HL-60 (cell line): ENCODE results near the gene BRD4.

Source experiments
- DNase-seq, 2 experiments: peaks; one replicate each; pipeline ENCODE4 v3.0.0-alpha.2; 2010 to 2020; ENCODE audit warnings: low read depth in 1 of 2, low spot score in 1 of 2
- H3K27ac ChIP-seq: fragments of 250-450 bp; sonication (Bioruptor Pico); replicated peaks from 2 replicates; pipeline ENCODE4 v1.5.1; 2020; ENCODE audit warnings: mild to moderate bottlenecking, moderate library complexity
- H3K27me3 ChIP-seq: fragments of 250-450 bp; sonication (Bioruptor Pico); 2 replicates; pipeline ENCODE4 v1.5.1; 2021; ENCODE audit warnings: mild to moderate bottlenecking, moderate library complexity; ENCODE audit not compliant: insufficient read depth, poor library complexity, severe bottlenecking
- H3K4me3 ChIP-seq: replicated peaks from 2 replicates; pipeline ENCODE4 v1.5.1; 2011; ENCODE audit warnings: mild to moderate bottlenecking, control low read depth, low read length; ENCODE audit not compliant: insufficient read depth
- CTCF ChIP-seq: IDR thresholded peaks from one replicate; pipeline ENCODE4 v1.5.1; 2011; ENCODE audit warnings: low read length, control low read depth, inconsistent platforms; ENCODE audit not compliant: insufficient read depth
- GABPA ChIP-seq: IDR thresholded peaks from 2 replicates; pipeline ENCODE4 v1.6.1; 2012; ENCODE audit warnings: low read depth
- POLR2AphosphoS5 ChIP-seq: IDR thresholded peaks from 2 replicates; pipeline ENCODE4 v1.6.1; 2012; ENCODE audit warnings: low read depth
- REST ChIP-seq: IDR thresholded peaks from 2 replicates; pipeline ENCODE4 v1.6.1; 2012; ENCODE audit warnings: low read depth; ENCODE audit not compliant: insufficient replicate concordance
- SPI1 ChIP-seq: IDR thresholded peaks from 2 replicates; pipeline ENCODE4 v1.6.1; 2012; ENCODE audit warnings: low read depth, mild to moderate bottlenecking, borderline replicate concordance
- long read RNA-seq: library from polyadenylated mRNA; unstranded; transcript quantifications from one replicate; pipeline ENCODE4 v2.0.0, GENCODE V29; 2020

BRD4 gene
- long read RNA-seq, partial matches to known transcripts: 18 of 31 reads
- long read RNA-seq, other reads (novel, unspliced or antisense): 11 of 31 reads

- TF ChIP-seq REST (no peak), POLR2AphosphoS5 (no peak), SPI1 (no peak), CTCF (no peak), GABPA (no peak)
- Histone ChIP-seq H3K27ac (peak within 1 kb of the TSS; percentile 84), H3K27me3 (no peaks in the 10 kb centered on the region), H3K4me3 (peak within 1 kb of the TSS; percentile 96)
- peak in 1 of 2 experiments; percentile 55 for DNase-seq
These were observed at the start of gene BRD4 for GRCh38 chr19:15332311-15332996. BRD4 (minus strand) TSS chr19:15332539; CDS start chr19:15273099, 59,440 bp downstream.

DNA sequence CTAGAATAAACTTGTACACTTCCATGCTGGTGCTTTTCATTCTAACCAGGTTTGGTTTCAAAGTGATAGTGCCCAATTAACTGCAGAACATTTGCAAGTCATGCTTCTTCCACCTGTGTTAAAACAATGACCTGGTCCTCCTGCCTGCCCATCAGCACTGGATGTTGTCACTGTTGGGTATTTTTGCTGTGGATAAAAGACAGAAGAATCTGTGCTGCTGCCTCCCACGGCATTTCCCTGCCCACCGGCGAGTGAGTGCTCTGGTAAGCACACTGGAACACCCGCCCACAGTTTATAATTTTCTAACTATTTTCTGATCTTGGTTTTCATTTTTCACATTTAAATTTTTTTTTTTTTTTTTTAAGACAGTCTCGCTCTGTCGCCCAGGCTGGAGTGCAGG is 49.5 kb upstream of the BRD4 start:
- no peak overlapping the region for H3K4me3 ChIP-seq
- no peak overlapping the region for H3K27ac ChIP-seq
- DNase-seq: no peak
- H3K27me3 ChIP-seq: no peaks in the 10 kb centered on the region
- TF ChIP-seq SPI1 (no peak), REST (no peak)

DNA sequence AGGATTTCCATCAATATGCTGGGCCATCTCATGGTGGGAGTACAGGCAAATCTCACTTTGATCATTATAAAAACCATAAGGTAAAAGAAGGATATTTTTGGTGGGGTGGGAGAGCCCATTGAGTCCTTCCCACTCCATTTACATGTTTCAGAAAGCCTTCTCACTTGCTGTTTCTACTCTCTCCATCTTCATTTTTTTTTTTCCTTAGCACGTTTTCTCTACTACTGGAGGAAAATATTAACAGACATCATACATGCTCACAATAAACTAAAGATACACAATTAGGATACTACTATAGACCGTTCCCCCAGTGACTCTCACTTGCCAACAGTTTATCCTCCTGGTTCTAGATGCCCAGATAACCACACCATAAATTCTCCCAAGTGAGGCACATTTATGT is 49.1 kb upstream of the BRD4 start:
- no peaks in the 10 kb centered on the region for H3K27me3 ChIP-seq
- H3K27ac ChIP-seq: no peak overlapping the region
- H3K4me3 ChIP-seq: no peak overlapping the region
- DNase-seq: no peak
- TF ChIP-seq SPI1 (no peak), POLR2AphosphoS5 (no peak), CTCF (no peak), GABPA (no peak), REST (no peak)
